ENCODE results near the gene DDHD1. TPM values are rescaled to one million over a fixed set of nuclear protein-coding genes. Genes with fewer than 3 reads are reported as not detected.
"Not testable (repeated sequence)": the region's sequence is repeated elsewhere in the genome, so short reads cannot be mapped to it uniquely, and the experiment has no call there.

The DDHD1 gene
- total RNA-seq, 1 donor from 2014 or later, result 14.5 TPM

DNA sequence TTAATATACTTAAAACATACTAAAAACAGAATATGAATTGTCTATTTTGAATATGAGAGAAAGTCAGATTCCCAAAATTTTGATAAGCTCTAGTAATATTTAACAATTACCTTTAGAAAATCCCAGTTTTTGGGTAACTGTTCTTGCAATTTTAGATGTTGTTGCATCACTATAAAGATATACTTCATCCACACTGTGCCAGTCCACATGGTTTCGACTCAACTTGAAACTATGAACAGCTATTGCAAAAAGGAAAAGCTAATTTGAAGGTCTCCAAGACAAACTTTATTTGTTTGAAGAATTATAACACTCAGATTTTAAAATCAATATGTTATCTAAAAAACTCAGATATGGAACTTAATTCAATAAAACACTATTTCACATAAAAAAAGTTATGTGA lies 59.9 kb downstream of the DDHD1 start:
- no peak overlapping the region for H2AFZ ChIP-seq (ENCODE audit: low read depth, low read length)
- no peak overlapping the region for H3K4me3 ChIP-seq (ENCODE audit: insufficient read depth, low read depth, low read length)
- no peak overlapping the region for H3K27ac ChIP-seq (ENCODE audit: low read depth, low read length)
- H3K4me3 Mint-ChIP-seq (ENCODE audit: unreplicated experiment), result no peak overlapping the region
- peaks cover 8% of the 10 kb centered on the region for H3K36me3 Mint-ChIP-seq (ENCODE audit: low read depth, unreplicated experiment)
- peaks cover 8% of the 10 kb centered on the region for H3K9me3 Mint-ChIP-seq (ENCODE audit: unreplicated experiment)
- H3K27ac Mint-ChIP-seq (ENCODE audit: unreplicated experiment), result no peak overlapping the region
- no peaks in the 10 kb centered on the region for H3K4me1 Mint-ChIP-seq (ENCODE audit: low read depth, unreplicated experiment)
- no peaks in the 10 kb centered on the region for H3K27me3 ChIP-seq (ENCODE audit: insufficient read depth, low read length)
- no peaks in the 10 kb centered on the region for H4K20me1 ChIP-seq (ENCODE audit: insufficient read depth, low read length)
- no peaks in the 10 kb centered on the region for H3K9me3 ChIP-seq (ENCODE audit: insufficient read depth, low read depth, low read length)
- no peak for DNase-seq (ENCODE audit: low read depth)
- no peak overlapping the region for H3K4me2 ChIP-seq (ENCODE audit: low read length)
- H3K79me2 ChIP-seq (ENCODE audit: insufficient read depth, low read length), result no peaks in the 10 kb centered on the region
- no peaks in the 10 kb centered on the region for H3K27me3 Mint-ChIP-seq (ENCODE audit: low read depth, unreplicated experiment)
- H3K9ac ChIP-seq (ENCODE audit: low read length), result no peak overlapping the region
- H3K36me3 ChIP-seq (ENCODE audit: insufficient read depth, low read length), result no peaks in the 10 kb centered on the region
- no peak for FAIRE-seq
- H3K4me1 ChIP-seq (ENCODE audit: insufficient read depth, low read length), result no peaks in the 10 kb centered on the region
- TF ChIP-seq, protein P1, sequence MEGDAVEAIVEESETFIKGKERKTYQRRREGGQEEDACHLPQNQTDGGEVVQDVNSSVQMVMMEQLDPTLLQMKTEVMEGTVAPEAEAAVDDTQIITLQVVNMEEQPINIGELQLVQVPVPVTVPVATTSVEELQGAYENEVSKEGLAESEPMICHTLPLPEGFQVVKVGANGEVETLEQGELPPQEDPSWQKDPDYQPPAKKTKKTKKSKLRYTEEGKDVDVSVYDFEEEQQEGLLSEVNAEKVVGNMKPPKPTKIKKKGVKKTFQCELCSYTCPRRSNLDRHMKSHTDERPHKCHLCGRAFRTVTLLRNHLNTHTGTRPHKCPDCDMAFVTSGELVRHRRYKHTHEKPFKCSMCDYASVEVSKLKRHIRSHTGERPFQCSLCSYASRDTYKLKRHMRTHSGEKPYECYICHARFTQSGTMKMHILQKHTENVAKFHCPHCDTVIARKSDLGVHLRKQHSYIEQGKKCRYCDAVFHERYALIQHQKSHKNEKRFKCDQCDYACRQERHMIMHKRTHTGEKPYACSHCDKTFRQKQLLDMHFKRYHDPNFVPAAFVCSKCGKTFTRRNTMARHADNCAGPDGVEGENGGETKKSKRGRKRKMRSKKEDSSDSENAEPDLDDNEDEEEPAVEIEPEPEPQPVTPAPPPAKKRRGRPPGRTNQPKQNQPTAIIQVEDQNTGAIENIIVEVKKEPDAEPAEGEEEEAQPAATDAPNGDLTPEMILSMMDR (IDR thresholded peaks at IDR 0.05; ENCODE audit: insufficient read depth, low read depth, low read length), result no peak
- TF ChIP-seq EZH2 (IDR thresholded peaks at IDR 0.05; ENCODE audit: insufficient read depth, low read length), result no peak

GRCh38 chr14:53090853-53091252 lies 62.3 kb downstream of the DDHD1 start:
- Histone ChIP-seq H3K4me3 (ENCODE audit: insufficient read depth, low read depth, low read length) (no peak overlapping the region), H3K27me3 (ENCODE audit: insufficient read depth, low read length) (no peaks in the 10 kb centered on the region), H3K4me2 (ENCODE audit: low read length) (no peak overlapping the region), H3K4me1 (ENCODE audit: insufficient read depth, low read length) (no peaks in the 10 kb centered on the region), H3K27ac (ENCODE audit: low read depth, low read length) (no peak overlapping the region), H2AFZ (ENCODE audit: low read depth, low read length) (no peak overlapping the region), H3K36me3 (ENCODE audit: insufficient read depth, low read length) (no peaks in the 10 kb centered on the region), H3K79me2 (ENCODE audit: insufficient read depth, low read length) (no peaks in the 10 kb centered on the region), H4K20me1 (ENCODE audit: insufficient read depth, low read length) (no peaks in the 10 kb centered on the region), H3K9me3 (ENCODE audit: insufficient read depth, low read depth, low read length) (no peaks in the 10 kb centered on the region), H3K9ac (ENCODE audit: low read length) (no peak overlapping the region)
- H3K4me3 Mint-ChIP-seq (ENCODE audit: unreplicated experiment), result no peak overlapping the region
- FAIRE-seq (no peak), DNase-seq (ENCODE audit: low read depth) (no peak)
- no peaks in the 10 kb centered on the region for H3K4me1 Mint-ChIP-seq (ENCODE audit: low read depth, unreplicated experiment)
- no peaks in the 10 kb centered on the region for H3K27me3 Mint-ChIP-seq (ENCODE audit: low read depth, unreplicated experiment)
- H3K9me3 Mint-ChIP-seq (ENCODE audit: unreplicated experiment), result peaks cover 8% of the 10 kb centered on the region
- H3K36me3 Mint-ChIP-seq (ENCODE audit: low read depth, unreplicated experiment), result peaks cover 10% of the 10 kb centered on the region
- no peak overlapping the region for H3K27ac Mint-ChIP-seq (ENCODE audit: unreplicated experiment)
- no peak for TF ChIP-seq EZH2 (IDR thresholded peaks at IDR 0.05; ENCODE audit: insufficient read depth, low read length)
- TF ChIP-seq, protein P1 (IDR thresholded peaks at IDR 0.05; ENCODE audit: insufficient read depth, low read depth, low read length), result no peak

DNA sequence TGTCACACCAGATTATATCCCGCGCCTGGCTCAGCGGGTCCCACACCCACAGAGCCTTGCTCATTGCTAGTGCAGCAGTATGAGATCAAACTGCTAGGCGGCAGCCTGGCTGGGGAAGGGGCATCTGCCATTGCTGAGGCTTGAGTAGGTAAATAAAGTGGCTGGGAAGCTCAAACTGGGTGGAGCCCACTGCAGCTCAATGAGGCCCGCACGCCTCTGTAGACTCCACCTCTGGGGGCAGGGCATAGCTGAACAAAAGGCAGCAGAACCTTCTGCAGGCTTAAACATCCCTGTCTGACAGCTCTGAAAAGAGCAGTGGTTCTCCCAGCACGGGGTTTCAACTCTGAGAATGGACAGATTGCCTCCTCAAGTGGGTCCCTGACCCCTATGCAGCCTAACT lies 68.2 kb downstream of the DDHD1 start:
- not testable (repeated sequence) for DNase-seq (ENCODE audit: low read depth); H4K20me1 ChIP-seq (ENCODE audit: insufficient read depth, low read length); H3K4me1 Mint-ChIP-seq (ENCODE audit: low read depth, unreplicated experiment)

More for the DNA sequence above, 68.2 kb downstream of the DDHD1 start:
- not testable (repeated sequence) for H3K9ac ChIP-seq (ENCODE audit: low read length); H3K4me3 Mint-ChIP-seq (ENCODE audit: unreplicated experiment); H3K4me1 ChIP-seq (ENCODE audit: insufficient read depth, low read length); H3K79me2 ChIP-seq (ENCODE audit: insufficient read depth, low read length); H3K27ac Mint-ChIP-seq (ENCODE audit: unreplicated experiment); H3K9me3 ChIP-seq (ENCODE audit: insufficient read depth, low read depth, low read length); H3K27me3 ChIP-seq (ENCODE audit: insufficient read depth, low read length); H3K27me3 Mint-ChIP-seq (ENCODE audit: low read depth, unreplicated experiment); H3K4me3 ChIP-seq (ENCODE audit: insufficient read depth, low read depth, low read length); H3K27ac ChIP-seq (ENCODE audit: low read depth, low read length); H3K9me3 Mint-ChIP-seq (ENCODE audit: unreplicated experiment); H3K36me3 ChIP-seq (ENCODE audit: insufficient read depth, low read length); FAIRE-seq; H3K4me2 ChIP-seq (ENCODE audit: low read length); H2AFZ ChIP-seq (ENCODE audit: low read depth, low read length)
- peaks cover 17% of the 10 kb centered on the region for H3K36me3 Mint-ChIP-seq (ENCODE audit: low read depth, unreplicated experiment)

Measured in astrocyte (in vitro differentiated cells and primary cell).